CD4-positive, CD25-positive, alpha-beta regulatory T cell (primary cell): Measurements from ENCODE around the gene ASAP2. TPM values are rescaled to one million over a fixed set of nuclear protein-coding genes. Genes with fewer than 3 reads are reported as not detected.

Source experiments
- ATAC-seq, 2 donors: fragments of 150-1000 bp; cut with Tn5 transposase; one replicate each; pipeline ENCODE4 v1.10.0; 2021; ENCODE audit warnings: low read depth in 2 of 2, moderate number of reproducible peaks in 2 of 2, moderate library complexity in 1 of 2
- DNase-seq, 3 donors: peaks; one replicate each; pipeline versions ENCODE4 v3.0.0 to v3.0.0-alpha.2; 2012 to 2022; ENCODE audit warnings: mixed read lengths in 1 of 3
- H3K27ac ChIP-seq: one replicate; pipeline ENCODE4 v1.7.0; 2013; ENCODE audit warnings: mild to moderate bottlenecking, low read length; ENCODE audit not compliant: insufficient read depth, poor library complexity, severe bottlenecking
- H3K27me3 ChIP-seq: one replicate; pipeline ENCODE4 v1.7.0; 2013; ENCODE audit warnings: low read length; ENCODE audit not compliant: control insufficient read depth, insufficient read depth
- H3K36me3 ChIP-seq: one replicate; pipeline ENCODE4 v1.7.0; 2013; ENCODE audit warnings: mild to moderate bottlenecking, low read length, moderate library complexity; ENCODE audit not compliant: control insufficient read depth, insufficient read depth
- H3K4me1 ChIP-seq: 2 replicates; pipeline ENCODE4 v1.7.0; 2013; ENCODE audit warnings: mild to moderate bottlenecking, low read length; ENCODE audit not compliant: insufficient read depth, control insufficient read depth, poor library complexity, severe bottlenecking
- H3K4me3 ChIP-seq: one replicate; pipeline ENCODE4 v1.7.0; 2013; ENCODE audit warnings: low read depth, mild to moderate bottlenecking, low read length, moderate library complexity
- H3K9me3 ChIP-seq, 2 experiments: 1 replicate in 1 of 2; 2 replicates in 1 of 2; pipeline ENCODE4 v1.7.0; 2013; ENCODE audit warnings: low read length in 2 of 2, mild to moderate bottlenecking in 1 of 2, moderate library complexity in 1 of 2; ENCODE audit not compliant: control insufficient read depth in 2 of 2
- H3K27ac Mint-ChIP-seq, 3 donors: one replicate each; pipeline ENCODE4 v1.8.0; 2020 to 2022; ENCODE audit warnings: mild to moderate bottlenecking in 3 of 3, mixed read lengths in 3 of 3, moderate library complexity in 2 of 3
- H3K27me3 Mint-ChIP-seq: one replicate; pipeline ENCODE4 v1.8.0; 2022; ENCODE audit warnings: mild to moderate bottlenecking, mixed read lengths
- H3K36me3 Mint-ChIP-seq: one replicate; pipeline ENCODE4 v1.8.0; 2020; ENCODE audit warnings: mixed read lengths
- H3K4me1 Mint-ChIP-seq, 4 donors: one replicate each; pipeline ENCODE4 v1.8.0; 2020 to 2022; ENCODE audit warnings: mixed read lengths in 4 of 4, mild to moderate bottlenecking in 1 of 4
- H3K4me3 Mint-ChIP-seq, 4 donors: one replicate each; pipeline ENCODE4 v1.8.0; 2020 to 2022; ENCODE audit warnings: mild to moderate bottlenecking in 4 of 4, mixed read lengths in 4 of 4, moderate library complexity in 3 of 4
- H3K9me3 Mint-ChIP-seq, 7 donors: one replicate each; pipeline ENCODE4 v1.8.0; 2020 to 2022; ENCODE audit warnings: mixed read lengths in 7 of 7, mild to moderate bottlenecking in 3 of 7, moderate library complexity in 2 of 7
- polyA plus RNA-seq, 4 donors: library from polyadenylated mRNA; unstranded; fragments of 300-500 nt; fragmentation: Illumina TruSeq; gene quantifications; one replicate each; pipeline ENCODE4 v1.2.3, GENCODE V29; 2021
- total RNA-seq: library from RNA; stranded (reverse); gene quantifications from one replicate; pipeline ENCODE4 v1.2.3, GENCODE V29; 2022

Gene ASAP2
- 1.5 TPM for total RNA-seq
- not detected for polyA plus RNA-seq

DNA sequence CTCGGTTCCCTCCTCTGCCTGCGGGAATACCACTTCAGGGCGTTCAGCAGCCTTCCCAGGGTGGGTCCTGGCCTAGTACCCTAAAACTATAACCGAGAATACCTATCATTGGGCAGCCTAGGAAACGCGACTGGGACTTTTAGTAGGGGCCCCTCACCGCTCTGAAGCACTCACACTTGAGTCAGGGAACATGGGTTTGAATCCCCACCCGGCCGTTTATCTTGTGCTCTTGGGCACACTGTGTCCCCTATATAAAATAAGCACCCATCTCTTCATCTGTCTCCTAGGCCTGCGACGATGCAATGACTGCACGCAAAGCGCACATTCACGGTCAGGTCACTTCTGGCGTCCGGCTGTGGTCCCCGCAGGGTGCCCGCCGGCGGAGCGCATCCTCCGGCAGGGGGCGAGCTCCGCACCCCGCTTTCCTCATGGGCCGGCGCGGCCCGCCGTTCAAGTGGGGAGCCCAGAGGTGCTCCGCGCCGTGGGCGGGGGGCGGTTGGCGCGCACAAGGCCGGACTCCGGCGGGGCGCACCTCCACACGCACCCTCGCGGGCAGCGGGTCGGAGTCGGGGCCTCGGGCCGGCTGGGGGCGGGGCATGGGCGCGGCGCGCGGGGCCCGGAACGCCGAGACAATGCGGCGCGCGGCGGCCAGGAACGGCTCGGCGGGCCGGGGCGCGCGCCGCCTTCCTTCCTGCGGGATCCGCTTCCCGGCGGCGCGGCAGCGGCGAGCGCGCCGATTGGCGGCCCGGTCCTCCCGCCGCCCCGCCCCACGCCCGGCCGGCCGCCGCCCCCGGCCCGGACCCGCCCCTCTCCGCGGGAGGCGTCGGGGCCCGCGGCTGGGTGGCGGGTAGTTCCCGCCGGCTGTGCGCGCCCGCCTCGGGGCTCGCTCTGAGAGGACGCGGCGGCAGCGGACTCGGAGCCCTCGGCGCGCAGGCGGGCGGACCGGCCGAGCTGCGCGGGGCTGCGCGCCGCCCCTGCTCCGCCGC is at the start of gene ASAP2:
Gene ASAP2, plus strand, starts transcription at position 850 of the 986 bp plus-strand sequence. CDS start 293 bp downstream, outside the sequence.
- peaks cover 41% of the 10 kb centered on the region for H3K27me3 ChIP-seq
- Mint-ChIP-seq H3K27me3 (peaks cover 65% of the 10 kb centered on the region), H3K4me3 (peak within 1 kb of the TSS in 3 of 4 donors; percentile 43 to 63 (median 44)), H3K4me1 (peaks cover 0 to 9% (median 3%) of the 10 kb centered on the region in 4 donors), H3K9me3 (peaks cover 0 to under 1% (median 0%) of the 10 kb centered on the region in 7 donors), H3K36me3 (no peaks in the 10 kb centered on the region), H3K27ac (no peak within 1 kb of the TSS)
- H3K27ac ChIP-seq, result no peak within 1 kb of the TSS
- no peak within 1 kb of the TSS for H3K4me3 ChIP-seq
- peak in 1 of 3 donors; percentile 45 for DNase-seq
- peak; percentile 18 to 28 for ATAC-seq
- no peaks in the 10 kb centered on the region for H3K9me3 ChIP-seq
- H3K36me3 ChIP-seq, result no peaks in the 10 kb centered on the region
- peaks cover 15% of the 10 kb centered on the region for H3K4me1 ChIP-seq

DNA sequence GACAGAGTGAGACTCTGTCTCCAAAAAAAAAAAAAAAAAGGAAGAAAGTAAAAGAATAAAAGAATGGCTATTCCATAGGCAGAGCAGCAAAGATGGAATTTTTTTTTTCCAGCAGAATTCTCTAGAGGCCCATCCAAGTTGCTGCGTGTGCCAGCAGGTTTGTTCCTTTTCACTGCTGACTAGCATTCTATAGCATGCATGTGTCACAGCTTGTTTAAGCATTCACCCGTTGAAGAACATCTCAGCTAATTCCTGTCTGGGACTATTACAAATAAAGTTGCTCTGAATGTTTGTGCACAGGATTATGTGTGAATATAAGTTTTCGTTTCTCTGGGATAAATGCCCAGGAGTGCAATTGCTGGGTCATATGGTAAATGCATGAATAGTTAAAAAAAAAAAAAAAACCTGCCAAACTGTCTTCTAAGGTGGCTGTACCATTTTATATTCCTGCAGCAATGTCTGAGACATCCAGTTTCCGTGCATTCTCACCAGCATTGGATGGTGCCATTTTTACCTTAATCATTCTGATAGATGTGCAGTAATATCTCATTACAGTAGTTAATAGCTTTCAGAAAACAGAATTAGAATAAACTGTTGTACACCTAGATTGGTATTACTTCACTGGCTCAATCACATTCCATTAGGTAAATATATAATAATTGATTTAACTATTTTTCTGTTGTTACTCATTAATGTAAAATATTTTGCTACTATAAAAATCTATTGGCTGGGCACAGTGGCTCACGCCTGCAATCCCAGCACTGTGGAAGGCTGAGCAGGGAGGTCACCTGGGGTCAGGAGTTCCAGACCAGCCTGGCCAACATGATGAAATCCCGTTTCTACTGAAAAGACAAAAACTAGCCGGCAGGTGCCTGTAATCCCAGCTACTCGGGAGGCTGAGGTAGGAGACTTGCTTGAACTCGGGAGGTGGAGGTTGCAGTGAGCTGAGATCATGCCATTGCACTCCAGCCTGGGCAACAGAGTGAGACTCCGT is 47.5 kb upstream of the ASAP2 start:
- no peaks in the 10 kb centered on the region for H3K4me1 Mint-ChIP-seq
- peaks cover 4% of the 10 kb centered on the region for H3K27me3 Mint-ChIP-seq
- no peak overlapping the region for H3K27ac Mint-ChIP-seq
- peaks cover 0 to 3% (median 0%) of the 10 kb centered on the region in 7 donors for H3K9me3 Mint-ChIP-seq
- ATAC-seq (no peak), DNase-seq (no peak)
- H3K4me3 Mint-ChIP-seq, result no peak overlapping the region
- no peaks in the 10 kb centered on the region for H3K36me3 Mint-ChIP-seq
- no peaks in the 10 kb centered on the region for H3K27me3 ChIP-seq
- no peaks in the 10 kb centered on the region for H3K9me3 ChIP-seq
- no peaks in the 10 kb centered on the region for H3K36me3 ChIP-seq
- no peak overlapping the region for H3K4me3 ChIP-seq
- H3K27ac ChIP-seq, result no peak overlapping the region
- no peaks in the 10 kb centered on the region for H3K4me1 ChIP-seq

DNA sequence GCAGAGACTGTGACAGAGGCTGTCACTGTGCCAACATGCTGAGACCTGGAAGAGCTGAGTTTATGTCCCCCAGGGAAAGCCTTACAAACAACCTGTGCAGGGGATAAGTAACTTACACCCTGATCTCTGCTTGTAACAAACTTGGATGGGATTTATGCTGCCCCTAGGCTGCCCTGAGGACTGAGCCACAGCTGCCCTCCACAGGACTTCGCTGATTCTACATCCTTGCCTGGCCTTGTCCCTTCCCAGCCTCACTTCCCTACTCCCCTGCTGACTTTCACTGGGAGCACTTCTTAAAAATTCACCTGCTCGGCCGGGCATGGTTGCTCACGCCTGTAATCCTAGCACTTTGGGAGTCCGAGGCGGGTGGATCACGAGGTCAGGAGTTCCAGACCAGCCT is 45.9 kb upstream of the ASAP2 start:
- Histone ChIP-seq H3K27me3 (no peaks in the 10 kb centered on the region), H3K27ac (no peak overlapping the region), H3K4me1 (no peaks in the 10 kb centered on the region), H3K4me3 (no peak overlapping the region), H3K36me3 (no peaks in the 10 kb centered on the region), H3K9me3 (no peaks in the 10 kb centered on the region)
- ATAC-seq (no peak), DNase-seq (no peak)
- H3K36me3 Mint-ChIP-seq, result no peaks in the 10 kb centered on the region
- no peaks in the 10 kb centered on the region for H3K9me3 Mint-ChIP-seq
- H3K27me3 Mint-ChIP-seq, result peaks cover 4% of the 10 kb centered on the region
- no peaks in the 10 kb centered on the region for H3K4me1 Mint-ChIP-seq
- H3K27ac Mint-ChIP-seq, result no peak overlapping the region
- no peak overlapping the region for H3K4me3 Mint-ChIP-seq

DNA sequence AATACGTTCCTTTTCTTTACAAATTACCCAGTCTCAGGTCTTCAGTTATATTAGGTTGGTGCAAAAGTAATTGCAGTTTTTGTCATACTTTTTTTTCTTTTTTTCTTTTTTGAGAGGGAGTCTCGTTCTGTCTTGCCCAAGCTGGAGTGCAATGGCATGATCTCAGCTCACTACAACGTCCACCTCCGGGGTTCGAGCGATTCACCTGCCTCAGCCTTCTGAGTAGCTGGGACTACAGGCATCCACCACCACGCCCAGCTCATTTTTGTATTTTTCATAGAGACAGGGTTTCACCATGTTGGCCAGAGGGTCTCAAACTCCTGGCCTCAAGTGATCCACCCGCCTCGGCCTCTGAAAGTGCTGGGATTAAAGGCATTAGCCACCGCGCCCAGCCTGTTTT is 43.8 kb upstream of the ASAP2 start:
- H3K9me3 ChIP-seq, result no peaks in the 10 kb centered on the region
- no peaks in the 10 kb centered on the region for H3K4me1 ChIP-seq
- H3K9me3 Mint-ChIP-seq, result no peaks in the 10 kb centered on the region
- no peaks in the 10 kb centered on the region for H3K27me3 ChIP-seq
- H3K4me3 Mint-ChIP-seq, result no peak overlapping the region
- no peaks in the 10 kb centered on the region for H3K36me3 Mint-ChIP-seq
- ATAC-seq (no peak), DNase-seq (no peak)
- no peak overlapping the region for H3K27ac ChIP-seq
- H3K36me3 ChIP-seq, result no peaks in the 10 kb centered on the region
- no peaks in the 10 kb centered on the region for H3K4me1 Mint-ChIP-seq
- no peak overlapping the region for H3K4me3 ChIP-seq
- H3K27me3 Mint-ChIP-seq, result peaks cover 9% of the 10 kb centered on the region
- H3K27ac Mint-ChIP-seq, result no peak overlapping the region

DNA sequence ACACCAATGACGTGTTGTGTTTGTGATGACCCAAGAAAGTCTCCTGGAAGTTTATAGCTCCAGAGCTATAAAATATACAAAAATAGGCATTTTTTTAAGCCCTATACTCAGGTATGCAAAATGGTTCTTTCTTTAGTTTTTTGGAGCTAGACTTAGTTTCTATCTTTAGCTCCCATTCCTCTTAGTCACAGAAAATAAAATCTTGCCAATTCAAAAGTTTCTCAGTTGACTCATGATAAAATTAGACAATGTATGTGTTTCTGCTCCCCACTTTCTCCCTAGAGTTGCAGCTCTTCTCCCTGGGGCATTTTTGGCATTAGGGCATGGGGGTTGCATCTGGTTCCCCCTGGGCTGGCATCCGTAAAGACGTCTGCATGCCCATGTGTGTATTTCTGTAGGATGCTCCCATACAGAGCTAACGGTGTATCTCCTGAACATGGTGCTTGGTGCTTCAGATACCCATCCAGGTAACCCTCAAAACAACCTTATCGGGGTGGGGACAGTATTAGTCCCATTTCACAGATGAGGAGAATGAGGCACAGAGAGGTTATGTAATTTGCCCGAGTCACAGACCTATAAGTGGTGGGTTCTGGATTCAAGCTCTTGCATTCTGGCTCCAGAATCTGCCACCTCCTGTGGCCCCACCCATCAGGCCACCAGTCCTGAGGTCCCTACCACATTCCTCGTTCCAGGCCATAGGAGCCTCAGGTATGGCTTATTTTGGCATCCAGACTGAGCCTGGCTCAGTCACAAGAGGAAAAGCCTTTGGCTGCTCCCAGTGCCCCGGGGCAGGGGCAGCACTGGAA is 43.1 kb upstream of the ASAP2 start:
- H3K27me3 ChIP-seq, result no peaks in the 10 kb centered on the region
- Mint-ChIP-seq H3K4me1 (no peaks in the 10 kb centered on the region), H3K27me3 (peaks cover 9% of the 10 kb centered on the region), H3K36me3 (no peaks in the 10 kb centered on the region), H3K9me3 (no peaks in the 10 kb centered on the region), H3K27ac (no peak overlapping the region), H3K4me3 (no peak overlapping the region)
- H3K36me3 ChIP-seq, result no peaks in the 10 kb centered on the region
- H3K4me3 ChIP-seq, result no peak overlapping the region
- DNase-seq (no peak), ATAC-seq (no peak)
- no peak overlapping the region for H3K27ac ChIP-seq
- H3K9me3 ChIP-seq, result no peaks in the 10 kb centered on the region
- H3K4me1 ChIP-seq, result no peaks in the 10 kb centered on the region

DNA sequence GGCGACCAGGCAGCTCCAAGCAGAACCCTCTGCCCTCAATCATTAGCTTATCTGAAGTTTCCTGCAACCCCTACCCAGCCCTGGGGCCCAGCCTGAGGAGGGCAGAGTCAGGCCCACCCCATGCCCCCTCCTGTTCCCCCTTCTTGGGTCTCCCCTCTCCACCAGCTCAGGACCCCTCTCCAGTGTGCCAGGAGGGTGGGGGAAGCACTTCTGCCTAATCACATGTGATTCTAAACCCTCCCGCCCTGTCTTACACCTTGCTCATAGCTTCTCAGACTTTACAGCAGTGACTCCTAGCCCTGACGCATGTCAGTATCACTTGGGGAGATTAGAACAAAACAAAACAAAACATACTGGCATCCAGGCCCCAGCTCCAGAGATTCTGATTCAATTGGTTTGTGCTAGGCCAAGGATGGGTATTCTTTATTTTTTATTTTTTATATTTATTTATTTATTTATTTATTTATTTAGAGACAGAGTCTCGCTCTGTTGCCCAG is 42.5 kb upstream of the ASAP2 start:
- H3K9me3 ChIP-seq, result no peaks in the 10 kb centered on the region
- Mint-ChIP-seq H3K27me3 (peaks cover 9% of the 10 kb centered on the region), H3K9me3 (no peaks in the 10 kb centered on the region), H3K4me1 (no peaks in the 10 kb centered on the region), H3K36me3 (no peaks in the 10 kb centered on the region), H3K27ac (no peak overlapping the region), H3K4me3 (no peak overlapping the region)
- no peak overlapping the region for H3K4me3 ChIP-seq
- DNase-seq (no peak), ATAC-seq (no peak)
- no peak overlapping the region for H3K27ac ChIP-seq
- no peaks in the 10 kb centered on the region for H3K36me3 ChIP-seq
- no peaks in the 10 kb centered on the region for H3K4me1 ChIP-seq
- H3K27me3 ChIP-seq, result no peaks in the 10 kb centered on the region

DNA sequence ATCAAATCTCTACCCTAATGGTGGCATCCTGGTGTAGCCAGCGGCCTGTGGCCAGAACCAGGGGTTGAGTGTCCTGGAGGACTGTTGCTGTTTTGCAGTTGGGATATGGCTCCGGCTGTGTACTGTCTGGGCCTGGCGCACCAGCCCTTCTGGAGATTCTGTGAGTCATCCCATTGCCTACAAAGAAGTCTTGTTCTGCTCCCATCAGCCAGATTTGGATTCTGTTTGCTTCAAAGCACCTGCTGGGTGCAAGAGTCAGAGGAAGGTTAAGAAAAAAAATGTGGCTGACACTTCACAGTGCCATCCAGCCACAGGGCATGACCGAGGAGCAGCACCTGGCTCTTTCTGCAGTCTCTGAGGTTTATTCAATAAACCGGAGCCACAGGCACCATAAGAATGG is 41.0 kb upstream of the ASAP2 start:
- H3K4me3 ChIP-seq, result no peak overlapping the region
- Mint-ChIP-seq H3K27me3 (peaks cover 9% of the 10 kb centered on the region), H3K9me3 (no peaks in the 10 kb centered on the region), H3K4me1 (no peaks in the 10 kb centered on the region), H3K27ac (no peak overlapping the region), H3K4me3 (no peak overlapping the region), H3K36me3 (no peaks in the 10 kb centered on the region)
- DNase-seq, result no peak
- H3K27ac ChIP-seq, result no peak overlapping the region
- H3K9me3 ChIP-seq, result no peaks in the 10 kb centered on the region
- H3K27me3 ChIP-seq, result no peaks in the 10 kb centered on the region
- ATAC-seq, result no peak
- H3K36me3 ChIP-seq, result no peaks in the 10 kb centered on the region
- H3K4me1 ChIP-seq, result no peaks in the 10 kb centered on the region
